ENCODE results near the gene PTPN1. TPM values are rescaled to one million over a fixed set of nuclear protein-coding genes. Genes with fewer than 3 reads are reported as not detected.

Gene PTPN1
- total and polyA plus RNA-seq, 2 of the 4 experiments (the other 2 are of a cell fraction) = 31.7 to 37.4 TPM

- no peak for TF ChIP-seq FOS (IDR thresholded peaks at IDR 0.05; ENCODE audit: low read depth, low read length)
Measured at GRCh38 chr20:50526403-50526989, 16.3 kb downstream of the PTPN1 start (continued).

GRCh38 chr20:50527068-50527605, 17.0 kb downstream of the PTPN1 start:
- H2AFZ ChIP-seq (replicated peaks; ENCODE audit: low read length, poor library complexity) = no peak overlapping the region
- H2AK9ac ChIP-seq (replicated peaks; ENCODE audit: low read depth, low read length, poor library complexity) = no peak overlapping the region
- H3K4ac ChIP-seq (ENCODE audit: low read depth, low read length) = peak overlapping the region; percentile 44; the same call in 1 of the 2 replicates
- 0 out of 2 replicates have a peak overlapping the region, but pooled peaks have one; percentile 24 for H2BK20ac ChIP-seq (ENCODE audit: low read depth, low read length)
- H3K4me2 ChIP-seq (ENCODE audit: low read depth, low read length) = peak overlapping the region; percentile 47
- no peak overlapping the region for H3K4me3 ChIP-seq (ENCODE audit: insufficient read depth, low read depth, low read length)
- H3K14ac ChIP-seq (replicated peaks; ENCODE audit: low read depth, low read length) = peak overlapping the region; percentile 11; the same call in 1 of the 2 replicates
- WGBS, 2 experiments (ENCODE audit: extremely low coverage in 2 of 2, insufficient read length in 1 of 2) = no CpG with 5 or more reads among the region's 9 CpGs
- ATAC-seq (ENCODE audit: low read depth) (peak; percentile 54), DNase-seq (peak; percentile 31)
- H4K20me1 ChIP-seq (ENCODE audit: insufficient read depth, low read length) = peaks cover 47% of the 10 kb centered on the region
- H3K56ac ChIP-seq (ENCODE audit: extremely low read depth, insufficient read depth, low read length) = no peak overlapping the region
- H3K23ac ChIP-seq (ENCODE audit: low read depth, low read length) = no peak overlapping the region; the same call in 1 of the 2 replicates
- H2BK15ac ChIP-seq (ENCODE audit: low read depth, low read length) = no peak overlapping the region
- peaks cover 5% of the 10 kb centered on the region; the same call in 1 of the 2 replicates for H3K36me3 ChIP-seq (ENCODE audit: control insufficient read depth, insufficient read depth, low read length)
- peak overlapping the region; percentile 62; the same call in 1 of the 2 replicates for H2BK120ac ChIP-seq (ENCODE audit: low read depth, low read length)
- peaks cover 18 to 77% of the 10 kb centered on the region in 2 experiments for H3K79me1 ChIP-seq (ENCODE audit: low read depth in 1 of 2, low read length in 2 of 2)
- peak overlapping the region in 1 of 2 experiments; percentile 41; a peak in 1 of 4 replicates for H4K8ac ChIP-seq (ENCODE audit: low read depth in 2 of 2, low read length in 2 of 2)
- in situ Hi-C loops (cut with MboI; ENCODE audit: low sequenced_read_pairs) = no loop called here
- H3K18ac ChIP-seq (ENCODE audit: low read depth, low read length) = no peak overlapping the region
- no TSS peak for BruUV-seq (replicated peaks)
- peak overlapping the region; percentile 56 for H2BK5ac ChIP-seq (ENCODE audit: low read depth, low read length, poor library complexity, severe bottlenecking)
- dilution Hi-C loops (cut with HindIII; ENCODE audit: low sequenced_read_pairs, unreplicated experiment) = no loop called here
- intact Hi-C loops (cut with micrococcal nuclease) = no loop called here
- H3K9me3 ChIP-seq (ENCODE audit: control insufficient read depth, insufficient read depth, low read length) = no peaks in the 10 kb centered on the region
- peak overlapping the region; percentile 4; the same call in 1 of the 2 replicates for H3K9ac ChIP-seq (ENCODE audit: low read depth, low read length)
- H4K91ac ChIP-seq (ENCODE audit: insufficient read depth, low read depth, low read length) = no peak overlapping the region
- no peak overlapping the region for H2AK5ac ChIP-seq (ENCODE audit: low read depth, low read length)
- H4K5ac ChIP-seq (ENCODE audit: low read depth, low read length) = peak overlapping the region; percentile 39
- peaks cover 38% of the 10 kb centered on the region for H3K9me1 ChIP-seq (ENCODE audit: insufficient read depth, low read length)
- POLR2A ChIA-PET (ENCODE audit: unreplicated experiment) = no interaction called here
- CTCF ChIA-PET = interaction anchor here (0.6 kb wide), 1 partner anchor 21 kb away, joined by 7 read pairs; no protein-coding TSS in a partner anchor
- no peaks in the 10 kb centered on the region for H3K27me3 ChIP-seq (ENCODE audit: control insufficient read depth, insufficient read depth, low read length)
- H3K27ac ChIP-seq (ENCODE audit: insufficient read depth, low read length) = peak overlapping the region; percentile 15; the same call in 1 of the 2 replicates
- H3K4me1 ChIP-seq (ENCODE audit: control insufficient read depth, insufficient read depth, low read length) = peaks cover 36% of the 10 kb centered on the region
- no peak for TF ChIP-seq SMC3 (IDR thresholded peaks at IDR 0.05; ENCODE audit: low read depth, low read length)
- TF ChIP-seq CEBPB (IDR thresholded peaks at IDR 0.05; ENCODE audit: low read depth, low read length) = no peak
- no peak for TF ChIP-seq CTCF (conservative IDR thresholded peaks at IDR 0.05; ENCODE audit: low read depth, low read length)
- TF ChIP-seq MXI1 (IDR thresholded peaks at IDR 0.05; ENCODE audit: borderline replicate concordance, low read depth, low read length) = no peak
- no peak for TF ChIP-seq CHD1 (IDR thresholded peaks at IDR 0.05; ENCODE audit: low read depth, low read length)
- TF ChIP-seq USF2 (IDR thresholded peaks at IDR 0.05; ENCODE audit: low read depth, low read length) = no peak
- TF ChIP-seq ELK1 (IDR thresholded peaks at IDR 0.05; ENCODE audit: borderline replicate concordance, low read depth, low read length) = no peak
- no peak for TF ChIP-seq NFE2L2 (IDR thresholded peaks at IDR 0.05; ENCODE audit: low read depth, low read length)
- TF ChIP-seq RCOR1 (IDR thresholded peaks at IDR 0.05; ENCODE audit: insufficient replicate concordance, low read length) = no peak
- no peak for TF ChIP-seq RAD21 (IDR thresholded peaks at IDR 0.05; ENCODE audit: low read length)
- TF ChIP-seq FOS (IDR thresholded peaks at IDR 0.05; ENCODE audit: low read depth, low read length) = no peak
